ENCODE measurements around the gene GADD45G.

DNA sequence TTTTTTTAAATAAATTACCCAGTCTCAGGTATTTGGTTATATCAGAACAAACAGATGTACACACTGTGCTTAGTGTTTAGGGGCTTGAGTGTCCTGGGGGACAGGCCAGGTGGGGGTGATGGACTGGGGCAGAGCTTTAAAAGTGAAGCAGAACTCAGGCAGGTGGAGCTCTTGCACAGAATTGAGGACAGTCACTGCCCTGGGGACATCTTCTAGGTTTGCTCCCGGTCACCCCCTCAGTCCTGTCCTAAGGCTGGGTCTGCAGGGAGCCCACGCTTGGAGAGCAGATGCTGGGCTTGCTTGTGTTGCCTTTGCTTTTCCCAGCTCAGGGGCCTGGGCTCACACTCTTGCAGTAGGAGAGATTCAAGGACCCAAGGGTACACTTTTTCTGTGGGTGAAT, 10.8 kb downstream of the GADD45G start:
- no peak for TF ChIP-seq CTCF (conservative IDR thresholded peaks at IDR 0.05; ENCODE audit: low read length)
- TF ChIP-seq EZH2phosphoT487 (IDR thresholded peaks at IDR 0.05; ENCODE audit: borderline replicate concordance, low read depth, low read length): no peak

Measured in OCI-LY7 (cell line).